ENCODE results near the gene CRY2. TPM values are rescaled to one million over a fixed set of nuclear protein-coding genes. Genes with fewer than 3 reads are reported as not detected.

The CRY2 gene
- total and polyA plus RNA-seq, 10 of the 15 experiments (the other 5 are each of a cell fraction or from before 2014, with no cell fraction given), result 1.2 to 14.7 (median 8.1) TPM

- TF ChIP-seq ZBTB40 (IDR thresholded peaks at IDR 0.05; ENCODE audit: borderline replicate concordance), result no peak
- TF ChIP-seq RAD51 (IDR thresholded peaks at IDR 0.05), result no peak
- TF ChIP-seq MEF2B (IDR thresholded peaks at IDR 0.05; ENCODE audit: partially characterized antibody, poor library complexity, severe bottlenecking), result no peak
- no peak for TF ChIP-seq ZNF384 (IDR thresholded peaks at IDR 0.05; ENCODE audit: borderline replicate concordance, low read depth, low read length)
- TF ChIP-seq, protein P1, sequence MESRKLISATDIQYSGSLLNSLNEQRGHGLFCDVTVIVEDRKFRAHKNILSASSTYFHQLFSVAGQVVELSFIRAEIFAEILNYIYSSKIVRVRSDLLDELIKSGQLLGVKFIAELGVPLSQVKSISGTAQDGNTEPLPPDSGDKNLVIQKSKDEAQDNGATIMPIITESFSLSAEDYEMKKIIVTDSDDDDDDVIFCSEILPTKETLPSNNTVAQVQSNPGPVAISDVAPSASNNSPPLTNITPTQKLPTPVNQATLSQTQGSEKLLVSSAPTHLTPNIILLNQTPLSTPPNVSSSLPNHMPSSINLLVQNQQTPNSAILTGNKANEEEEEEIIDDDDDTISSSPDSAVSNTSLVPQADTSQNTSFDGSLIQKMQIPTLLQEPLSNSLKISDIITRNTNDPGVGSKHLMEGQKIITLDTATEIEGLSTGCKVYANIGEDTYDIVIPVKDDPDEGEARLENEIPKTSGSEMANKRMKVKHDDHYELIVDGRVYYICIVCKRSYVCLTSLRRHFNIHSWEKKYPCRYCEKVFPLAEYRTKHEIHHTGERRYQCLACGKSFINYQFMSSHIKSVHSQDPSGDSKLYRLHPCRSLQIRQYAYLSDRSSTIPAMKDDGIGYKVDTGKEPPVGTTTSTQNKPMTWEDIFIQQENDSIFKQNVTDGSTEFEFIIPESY (IDR thresholded peaks at IDR 0.05), result no peak
- TF ChIP-seq PRDM15 (CRISPR knock-in tag; IDR thresholded peaks at IDR 0.05), result no peak
- TF ChIP-seq SMARCA5 (IDR thresholded peaks at IDR 0.05), result no peak
- no peak for TF ChIP-seq IRF3 (IDR thresholded peaks at IDR 0.05)
Observed at GRCh38 chr11:45850446-45850845, 3.2 kb downstream of the CRY2 start (continued).

Measured in GM12878 (cell line).